B cell (primary cell): ENCODE measurements around the gene NDFIP1.

Experiments
- EZH2 ChIP-seq: IDR thresholded peaks from 2 replicates; pipeline ENCODE4 v1.6.1; 2012; ENCODE audit warnings: borderline replicate concordance, low read depth, mild to moderate bottlenecking, moderate library complexity, low read length; ENCODE audit not compliant: insufficient read depth, poor library complexity, severe bottlenecking
- TF ChIP-seq, protein P1 (sequence below): fragments of 200-600 bp; IDR thresholded peaks from one replicate; pipeline ENCODE4 v1.8.0; 2022; ENCODE audit warnings: antibody characterized with exemption, mild to moderate bottlenecking

DNA sequence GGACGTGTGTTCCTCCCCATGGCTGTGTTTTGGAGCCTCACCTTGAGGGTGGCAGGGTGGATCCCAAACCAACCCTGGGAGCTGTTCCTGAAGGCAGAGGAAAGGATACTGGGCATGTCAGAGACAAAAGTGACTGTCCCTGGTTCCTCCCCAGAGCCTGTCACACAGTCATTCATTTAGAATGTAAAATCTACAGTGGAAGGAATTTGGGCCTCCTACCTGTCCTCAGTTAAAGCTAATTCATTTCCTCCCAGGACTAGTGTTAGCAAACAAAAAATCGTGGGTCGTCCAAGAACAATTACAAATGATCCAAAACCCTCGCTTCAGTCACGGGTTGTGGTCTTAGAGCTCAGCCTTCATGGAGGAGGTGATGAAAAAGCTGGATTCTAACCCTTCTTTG, 83.2 kb downstream of the NDFIP1 start:
- no peak for TF ChIP-seq EZH2
- TF ChIP-seq, protein P1, sequence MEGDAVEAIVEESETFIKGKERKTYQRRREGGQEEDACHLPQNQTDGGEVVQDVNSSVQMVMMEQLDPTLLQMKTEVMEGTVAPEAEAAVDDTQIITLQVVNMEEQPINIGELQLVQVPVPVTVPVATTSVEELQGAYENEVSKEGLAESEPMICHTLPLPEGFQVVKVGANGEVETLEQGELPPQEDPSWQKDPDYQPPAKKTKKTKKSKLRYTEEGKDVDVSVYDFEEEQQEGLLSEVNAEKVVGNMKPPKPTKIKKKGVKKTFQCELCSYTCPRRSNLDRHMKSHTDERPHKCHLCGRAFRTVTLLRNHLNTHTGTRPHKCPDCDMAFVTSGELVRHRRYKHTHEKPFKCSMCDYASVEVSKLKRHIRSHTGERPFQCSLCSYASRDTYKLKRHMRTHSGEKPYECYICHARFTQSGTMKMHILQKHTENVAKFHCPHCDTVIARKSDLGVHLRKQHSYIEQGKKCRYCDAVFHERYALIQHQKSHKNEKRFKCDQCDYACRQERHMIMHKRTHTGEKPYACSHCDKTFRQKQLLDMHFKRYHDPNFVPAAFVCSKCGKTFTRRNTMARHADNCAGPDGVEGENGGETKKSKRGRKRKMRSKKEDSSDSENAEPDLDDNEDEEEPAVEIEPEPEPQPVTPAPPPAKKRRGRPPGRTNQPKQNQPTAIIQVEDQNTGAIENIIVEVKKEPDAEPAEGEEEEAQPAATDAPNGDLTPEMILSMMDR: no peak
